ENCODE measurements around the gene MTHFR.
A peak's percentile ranks its signal among the peaks of the same experiment; 100 is the strongest.

The MTHFR gene

DNA sequence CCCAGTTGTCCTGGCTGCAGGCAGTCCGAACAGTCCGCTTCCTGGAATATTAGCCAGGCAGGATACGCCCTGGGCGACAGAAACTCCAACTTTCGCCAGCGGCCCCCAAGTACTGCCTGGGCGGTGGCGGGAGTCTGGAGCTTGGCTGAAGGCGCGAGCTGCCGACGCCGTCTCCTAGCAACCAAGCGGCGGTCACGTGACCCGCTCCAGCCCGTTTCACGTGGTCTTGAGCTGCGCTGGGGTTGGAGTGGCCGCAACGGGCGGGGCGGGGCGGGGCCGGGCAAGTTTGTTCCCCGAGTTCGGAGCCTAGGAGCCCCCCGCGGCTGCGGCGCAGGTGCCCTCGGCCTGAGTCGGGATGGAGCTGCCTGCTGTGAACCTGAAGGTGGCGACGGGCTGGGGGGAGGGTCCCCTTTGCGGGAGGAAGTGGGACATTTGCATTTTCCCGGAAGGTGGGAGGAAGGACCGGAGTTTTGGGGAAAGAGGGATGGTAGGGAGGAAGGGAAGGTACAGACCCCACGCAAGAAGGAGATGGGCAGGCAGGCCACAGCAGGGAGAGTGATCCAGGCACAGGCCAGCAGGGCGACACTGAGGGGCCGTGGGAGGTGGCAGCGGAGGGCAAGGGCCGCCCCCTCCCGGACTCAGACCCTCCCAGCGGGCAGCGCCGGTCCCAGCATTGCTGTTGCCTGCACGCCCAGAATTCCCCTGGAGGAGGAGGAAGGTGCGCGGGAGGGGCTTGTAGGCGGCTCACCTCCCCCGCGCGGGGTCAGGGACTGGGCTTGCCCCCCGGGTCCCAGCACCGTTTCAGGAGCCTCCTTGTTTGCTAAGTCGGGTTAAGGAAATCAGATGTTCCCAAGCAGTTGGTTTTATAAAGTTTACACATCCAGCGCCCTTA is 69.7 kb downstream of the MTHFR start, which contains the start of gene AGTRAP:
Gene AGTRAP, plus strand, starts transcription at position 283 of the 892 bp plus-strand sequence. Its CDS starts 73 bp downstream, at position 356.
- peak; percentile 70 for DNase-seq (ENCODE audit: extremely low read depth, low read depth)
- peak within 1 kb of the TSS; percentile 95 for H3K4me3 ChIP-seq (replicated peaks; ENCODE audit: low read depth, low read length)
- TF ChIP-seq, protein P1, sequence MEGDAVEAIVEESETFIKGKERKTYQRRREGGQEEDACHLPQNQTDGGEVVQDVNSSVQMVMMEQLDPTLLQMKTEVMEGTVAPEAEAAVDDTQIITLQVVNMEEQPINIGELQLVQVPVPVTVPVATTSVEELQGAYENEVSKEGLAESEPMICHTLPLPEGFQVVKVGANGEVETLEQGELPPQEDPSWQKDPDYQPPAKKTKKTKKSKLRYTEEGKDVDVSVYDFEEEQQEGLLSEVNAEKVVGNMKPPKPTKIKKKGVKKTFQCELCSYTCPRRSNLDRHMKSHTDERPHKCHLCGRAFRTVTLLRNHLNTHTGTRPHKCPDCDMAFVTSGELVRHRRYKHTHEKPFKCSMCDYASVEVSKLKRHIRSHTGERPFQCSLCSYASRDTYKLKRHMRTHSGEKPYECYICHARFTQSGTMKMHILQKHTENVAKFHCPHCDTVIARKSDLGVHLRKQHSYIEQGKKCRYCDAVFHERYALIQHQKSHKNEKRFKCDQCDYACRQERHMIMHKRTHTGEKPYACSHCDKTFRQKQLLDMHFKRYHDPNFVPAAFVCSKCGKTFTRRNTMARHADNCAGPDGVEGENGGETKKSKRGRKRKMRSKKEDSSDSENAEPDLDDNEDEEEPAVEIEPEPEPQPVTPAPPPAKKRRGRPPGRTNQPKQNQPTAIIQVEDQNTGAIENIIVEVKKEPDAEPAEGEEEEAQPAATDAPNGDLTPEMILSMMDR (IDR thresholded peaks at IDR 0.05; ENCODE audit: low read depth, low read length, missing control alignments) = no peak

All from HFF-Myc (cell line).